ENCODE results near the gene RAB10. TPM values are rescaled to one million over a fixed set of nuclear protein-coding genes. Genes with fewer than 3 reads are reported as not detected.

The RAB10 gene
- total and polyA plus RNA-seq, 9 of the 15 experiments (the other 6 are each of a cell fraction or from before 2014, with no cell fraction given) = 25.1 to 214 (median 157) TPM

- CTCF ChIA-PET (ENCODE audit: low intra/inter-chr PET ratio) = no interaction called here
- Histone ChIP-seq H2AFZ (ENCODE audit: low read depth, low read length) (no peak overlapping the region), H3K9me1 (ENCODE audit: control insufficient read depth, insufficient read depth, low read length) (no peaks in the 10 kb centered on the region), H4K20me1 (replicated peaks; ENCODE audit: control insufficient read depth, insufficient read depth, low read length) (no peaks in the 10 kb centered on the region), H3K4me2 (ENCODE audit: insufficient read depth, low read length) (no peak overlapping the region), H3K36me3 (ENCODE audit: control insufficient read depth, insufficient read depth, low read length) (no peaks in the 10 kb centered on the region), H3K79me2 (ENCODE audit: control insufficient read depth, insufficient read depth, low read length) (no peaks in the 10 kb centered on the region), H3K4me1 (replicated peaks in 1 of 2; ENCODE audit: control insufficient read depth in 2 of 2, insufficient read depth in 2 of 2, low read length in 2 of 2) (no peaks in the 10 kb centered on the region; a peak in 1 of 5 replicates), H3K9me3 (replicated peaks; ENCODE audit: control insufficient read depth, insufficient read depth, low read depth, low read length) (no peaks in the 10 kb centered on the region; the same call in none of the 2 replicates), H3K4me3 (no peak overlapping the region), H3K27me3 (ENCODE audit: control insufficient read depth in 2 of 2, insufficient read depth in 2 of 2, low read length in 2 of 2) (peaks cover 0 to 5% of the 10 kb centered on the region in 2 experiments; a peak in 2 of 5 replicates), H3K9ac (ENCODE audit: insufficient read depth in 1 of 2, low read depth in 2 of 2, low read length in 2 of 2) (no peak overlapping the region), H3K27ac (ENCODE audit: extremely low read depth, low read depth, low read length) (no peak overlapping the region)
- ATAC-seq (no peak), DNase-seq (ENCODE audit: extremely low read depth in 1 of 4, low spot score in 3 of 4) (no peak), FAIRE-seq (no peak)
- TF ChIP-seq ZBTB2 (IDR thresholded peaks at IDR 0.05) (no peak), ZKSCAN3 (CRISPR knock-in tag; IDR thresholded peaks at IDR 0.05) (no peak), TOE1 (IDR thresholded peaks at IDR 0.05; ENCODE audit: borderline replicate concordance) (no peak), TOE1 (CRISPR knock-in tag; IDR thresholded peaks at IDR 0.05; ENCODE audit: borderline replicate concordance, low read depth) (no peak), ZNF324 (CRISPR knock-in tag; IDR thresholded peaks at IDR 0.05) (no peak), ID3 (CRISPR knock-in tag; IDR thresholded peaks at IDR 0.05) (no peak), ID3 (tag; IDR thresholded peaks at IDR 0.05) (no peak)
- WGBS (ENCODE audit: insufficient coverage, low coverage, missing lambda C conversion rate) = 22% methylated on average over 7 of the region's 7 CpGs
- intact Hi-C loops (cut with micrococcal nuclease) = no loop called here
- no TSS peak for BruUV-seq (replicated peaks)
- in situ Hi-C loops (cut with MboI) = no loop called here
- POLR2A ChIA-PET = no interaction called here
These were observed 128.0 kb downstream of the RAB10 start for GRCh38 chr2:26161926-26162325.
